NCI-H345 treated with DMSO at 0.1 percent for 48 hours (cell line): Measurements from ENCODE around the gene XYLT2.
A peak's percentile ranks its signal among the peaks of the same experiment; 100 is the strongest.
"Not testable (repeated sequence)": the region's sequence is repeated elsewhere in the genome, so short reads cannot be mapped to it uniquely, and the experiment has no call there.

Source experiments
- DNase-seq: peaks from one replicate; lab custom pipeline; 2025; ENCODE audit not compliant: unreplicated experiment; lab: John Stamatoyannopoulos, UW

XYLT2 gene

GRCh38 chr17:50345432-50346312 is at the start of gene XYLT2:
TSS of gene XYLT2 (plus strand) at chr17:50346126. CDS start at chr17:50346141, 15 bp downstream.
- DNase-seq: peak; percentile 59

- DNase-seq: peak; percentile 71
Measured at GRCh38 chr17:50297407-50297865, 48.5 kb upstream of the XYLT2 start.

GRCh38 chr17:50298018-50298417 is 47.9 kb upstream of the XYLT2 start:
- no peak for DNase-seq

GRCh38 chr17:50299776-50300175 is 46.1 kb upstream of the XYLT2 start:
- DNase-seq: no peak

- DNase-seq: not testable (repeated sequence)
Measured at GRCh38 chr17:50300824-50301223, 45.1 kb upstream of the XYLT2 start.

- no peak for DNase-seq
Measured at GRCh38 chr17:50301891-50302584, 43.9 kb upstream of the XYLT2 start.

GRCh38 chr17:50303051-50303450 is 42.9 kb upstream of the XYLT2 start:
- DNase-seq: no peak

- no peak for DNase-seq
Measured at GRCh38 chr17:50303596-50303995, 42.3 kb upstream of the XYLT2 start.

GRCh38 chr17:50304781-50305404 is 41.0 kb upstream of the XYLT2 start:
- no peak for DNase-seq

GRCh38 chr17:50307654-50308053 is 38.3 kb upstream of the XYLT2 start:
- no peak for DNase-seq

GRCh38 chr17:50308666-50309065 is 37.3 kb upstream of the XYLT2 start:
- no peak for DNase-seq

GRCh38 chr17:50310455-50311111 is 35.3 kb upstream of the XYLT2 start:
- no peak for DNase-seq

GRCh38 chr17:50311112-50311460 is 34.8 kb upstream of the XYLT2 start:
- no peak for DNase-seq

GRCh38 chr17:50311483-50311882 is 34.4 kb upstream of the XYLT2 start:
- no peak for DNase-seq

- no peak for DNase-seq
Measured at GRCh38 chr17:50312308-50312707, 33.6 kb upstream of the XYLT2 start.

- DNase-seq: no peak
Measured at GRCh38 chr17:50314456-50315011, 31.4 kb upstream of the XYLT2 start.

GRCh38 chr17:50316016-50316587 is 29.8 kb upstream of the XYLT2 start:
- DNase-seq: no peak

GRCh38 chr17:50316660-50317059 is 29.3 kb upstream of the XYLT2 start:
- not testable (repeated sequence) for DNase-seq

GRCh38 chr17:50317121-50317520 is 28.8 kb upstream of the XYLT2 start:
- no peak for DNase-seq

- DNase-seq: no peak
Measured at GRCh38 chr17:50318501-50319285, 27.2 kb upstream of the XYLT2 start.
